ENCODE results near the gene ANKS6. TPM values are rescaled to one million over a fixed set of nuclear protein-coding genes. Genes with fewer than 3 reads are reported as not detected.
A peak's percentile ranks its signal among the peaks of the same experiment; 100 is the strongest.

The ANKS6 gene
- total and polyA plus RNA-seq, 9 donors, result 10.2 to 17.1 (median 14.2) TPM

DNA sequence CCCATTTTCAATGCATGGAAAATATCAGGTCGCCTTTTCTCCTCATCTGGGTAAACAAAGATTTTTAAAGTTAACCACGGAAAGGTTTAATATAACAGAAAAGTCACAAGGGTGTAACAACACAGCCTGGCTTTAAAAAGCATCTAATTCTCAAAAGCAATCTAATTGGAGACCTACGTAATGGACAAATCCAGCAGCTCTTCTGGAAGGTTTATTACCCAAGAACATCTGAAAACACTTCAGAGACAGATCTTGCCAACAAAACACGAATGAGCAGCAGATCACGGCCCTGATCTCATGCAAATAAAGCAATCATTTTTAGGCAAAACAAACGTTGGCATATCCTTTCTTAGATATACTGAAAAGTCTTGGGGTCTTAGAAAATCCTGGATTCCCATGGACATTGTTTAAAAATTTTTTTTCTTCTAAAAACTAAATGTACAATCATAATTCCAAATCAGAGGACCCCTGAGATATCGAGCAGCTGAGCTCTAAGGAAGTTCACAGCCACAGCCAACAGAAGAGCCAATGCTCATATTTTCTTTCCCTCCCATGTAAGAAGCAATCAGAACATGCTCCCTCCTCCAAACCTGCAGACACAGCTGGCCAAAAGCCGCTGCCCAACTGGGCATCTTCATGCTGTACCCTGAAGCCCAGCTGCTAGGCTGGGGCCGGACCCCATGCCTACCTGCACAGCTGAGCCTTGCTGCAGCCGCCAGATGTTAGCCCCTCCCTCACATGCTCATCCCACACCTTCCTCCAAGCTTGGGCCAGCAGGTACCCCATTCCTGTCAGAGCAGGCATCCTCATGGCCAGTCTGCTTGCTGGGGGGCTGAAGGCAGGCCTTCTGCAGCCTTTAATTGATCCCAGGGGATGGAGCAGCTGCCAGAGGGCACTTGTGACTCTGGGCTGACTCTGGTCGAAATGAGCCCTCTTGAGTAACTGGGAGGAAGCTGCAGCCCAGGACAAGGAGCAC is 11.2 kb downstream of the ANKS6 start:
- no peaks in the 10 kb centered on the region for H3K9me3 ChIP-seq (replicated peaks; ENCODE audit: control insufficient read depth, low read depth, low read length)
- no peaks in the 10 kb centered on the region for H3K27me3 ChIP-seq (ENCODE audit: control insufficient read depth, insufficient read depth, low read length)
- H3K4me1 ChIP-seq (ENCODE audit: control insufficient read depth, insufficient read depth, low read length), result peaks cover 28% of the 10 kb centered on the region
- 30% methylated on average over 8 of the region's 11 CpGs for WGBS (ENCODE audit: insufficient coverage)
- no peak overlapping the region for H3K4me3 ChIP-seq (ENCODE audit: low read length)
- peak overlapping the region; percentile 60 for H3K27ac ChIP-seq (ENCODE audit: low read length)
- H3K36me3 ChIP-seq (ENCODE audit: control insufficient read depth, insufficient read depth, low read length), result peaks cover 36% of the 10 kb centered on the region
- peak; percentile 93 for DNase-seq

DNA sequence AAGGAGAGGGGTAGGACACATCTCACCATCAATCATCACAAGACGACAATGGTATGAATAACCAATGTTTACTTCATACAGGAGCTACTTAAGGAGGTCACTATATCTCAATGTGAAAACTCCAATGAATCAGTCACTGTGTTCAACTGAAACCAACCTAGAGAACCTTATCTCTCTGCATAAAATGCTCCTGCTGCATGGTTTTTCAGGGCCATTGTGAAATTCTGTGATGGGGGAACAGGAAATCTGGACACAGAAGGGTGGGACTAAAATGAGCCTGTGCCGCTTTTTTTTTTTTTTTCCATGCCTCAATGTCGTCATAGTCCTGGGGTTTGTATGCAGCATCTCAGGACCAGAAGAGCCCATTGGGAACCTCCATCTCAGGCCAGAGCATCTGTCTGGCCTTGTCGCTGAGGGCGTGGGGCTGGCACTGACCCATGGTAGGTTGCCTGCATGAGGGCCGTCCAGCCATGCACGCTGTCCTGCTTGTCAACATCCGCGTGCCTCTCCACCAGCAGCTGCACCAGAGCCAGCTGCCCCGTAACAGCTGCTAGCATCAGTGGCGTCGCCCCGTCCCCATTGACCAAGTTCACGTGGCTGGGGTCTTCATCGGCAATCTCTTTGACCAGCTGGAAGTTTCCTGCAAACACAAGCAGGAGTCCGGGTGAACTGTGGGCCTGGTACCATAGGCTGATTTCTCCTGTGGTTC is 12.7 kb downstream of the ANKS6 start:
- no peak overlapping the region for H3K4me3 ChIP-seq (ENCODE audit: low read length)
- peak; percentile 79 for DNase-seq
- H3K9me3 ChIP-seq (replicated peaks; ENCODE audit: control insufficient read depth, low read depth, low read length), result no peaks in the 10 kb centered on the region
- peak overlapping the region; percentile 60 for H3K27ac ChIP-seq (ENCODE audit: low read length)
- H3K27me3 ChIP-seq (ENCODE audit: control insufficient read depth, insufficient read depth, low read length), result no peaks in the 10 kb centered on the region
- H3K4me1 ChIP-seq (ENCODE audit: control insufficient read depth, insufficient read depth, low read length), result peaks cover 28% of the 10 kb centered on the region
- WGBS (ENCODE audit: insufficient coverage), result 69% methylated on average over 15 of the region's 16 CpGs
- H3K36me3 ChIP-seq (ENCODE audit: control insufficient read depth, insufficient read depth, low read length), result peaks cover 39% of the 10 kb centered on the region

DNA sequence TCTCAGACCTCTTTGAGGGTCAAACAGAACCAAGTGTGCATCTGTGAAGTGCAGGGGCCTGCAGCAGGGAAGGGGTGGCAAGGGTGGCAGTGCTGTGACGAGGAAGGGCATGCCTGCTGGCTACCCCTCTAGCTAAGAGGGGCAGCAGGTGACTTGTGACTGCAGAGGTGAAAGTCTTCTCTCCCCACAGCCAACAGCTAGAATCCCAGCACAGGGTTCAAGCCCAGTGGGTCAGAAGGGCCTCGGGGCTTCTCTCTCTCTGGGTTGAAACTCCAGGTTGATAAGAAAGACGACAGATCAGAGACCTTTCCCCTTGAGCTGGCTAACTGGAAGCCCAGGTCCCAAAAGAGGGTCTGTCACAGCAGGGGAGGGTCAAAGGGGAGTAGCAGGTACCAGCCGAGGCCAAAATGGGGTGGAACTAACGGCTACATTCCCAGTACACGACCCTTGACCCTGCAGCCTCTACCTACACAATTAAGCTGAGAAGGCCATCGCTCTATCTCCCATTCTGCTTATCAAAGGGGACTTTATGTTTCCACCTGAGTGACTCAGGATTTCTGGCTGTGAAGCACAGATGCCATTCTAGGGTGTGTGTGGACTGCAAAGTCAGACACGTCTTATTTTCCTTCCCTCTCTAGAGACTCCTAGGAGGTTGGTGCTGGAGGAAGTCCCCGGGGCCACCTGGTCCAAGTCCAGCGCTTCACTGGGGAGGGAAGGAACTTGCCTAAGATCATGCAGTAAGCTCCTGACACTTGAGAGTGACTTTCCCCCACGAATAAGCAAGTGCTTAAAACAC is 14.6 kb downstream of the ANKS6 start:
- no peak for DNase-seq
- no peak overlapping the region for H3K4me3 ChIP-seq (ENCODE audit: low read length)
- WGBS (ENCODE audit: insufficient coverage), result 83% methylated on average over 4 of the region's 11 CpGs
- no peaks in the 10 kb centered on the region for H3K27me3 ChIP-seq (ENCODE audit: control insufficient read depth, insufficient read depth, low read length)
- H3K36me3 ChIP-seq (ENCODE audit: control insufficient read depth, insufficient read depth, low read length), result peaks cover 47% of the 10 kb centered on the region
- no peaks in the 10 kb centered on the region for H3K9me3 ChIP-seq (replicated peaks; ENCODE audit: control insufficient read depth, low read depth, low read length)
- no peak overlapping the region for H3K27ac ChIP-seq (ENCODE audit: low read length)
- H3K4me1 ChIP-seq (ENCODE audit: control insufficient read depth, insufficient read depth, low read length), result peaks cover 26% of the 10 kb centered on the region

DNA sequence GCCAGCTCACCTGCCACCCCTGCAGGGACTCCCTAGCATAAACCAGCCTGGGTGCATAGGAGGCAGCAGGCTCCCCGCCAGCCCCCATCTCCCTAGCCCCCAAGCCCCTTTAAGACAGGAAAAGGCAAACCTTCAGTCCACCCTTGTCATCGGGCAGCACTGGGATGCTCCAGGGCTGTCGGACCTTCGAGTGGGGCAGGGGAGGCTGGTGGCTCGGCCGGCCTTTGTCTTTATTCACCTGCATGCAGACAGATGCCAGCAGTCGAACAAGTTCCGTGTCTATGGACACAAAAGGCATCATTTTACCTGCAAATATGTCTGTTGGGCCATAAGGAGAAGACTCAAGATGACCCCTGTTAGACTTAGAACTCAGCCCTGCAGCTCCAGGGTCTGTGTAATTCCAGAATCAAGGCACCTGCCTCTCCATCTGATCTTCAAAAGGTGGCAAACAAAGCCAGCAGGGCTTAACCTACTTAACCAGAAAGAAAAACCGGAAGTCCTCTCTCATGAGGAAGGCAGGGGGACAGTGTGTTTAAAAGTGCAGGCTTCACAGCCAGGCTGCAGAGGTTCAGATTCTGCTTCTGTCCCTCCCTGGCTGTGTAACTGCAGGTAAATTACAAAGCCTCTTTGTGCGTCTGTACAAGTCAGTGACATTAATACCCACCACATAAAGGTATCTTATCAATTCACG is 16.2 kb downstream of the ANKS6 start:
- H3K27me3 ChIP-seq (ENCODE audit: control insufficient read depth, insufficient read depth, low read length), result no peaks in the 10 kb centered on the region
- H3K36me3 ChIP-seq (ENCODE audit: control insufficient read depth, insufficient read depth, low read length), result peaks cover 49% of the 10 kb centered on the region
- WGBS (ENCODE audit: insufficient coverage), result 90% methylated on average over 9 of the region's 11 CpGs
- no peak for DNase-seq
- no peaks in the 10 kb centered on the region for H3K9me3 ChIP-seq (replicated peaks; ENCODE audit: control insufficient read depth, low read depth, low read length)
- no peak overlapping the region for H3K27ac ChIP-seq (ENCODE audit: low read length)
- peaks cover 16% of the 10 kb centered on the region for H3K4me1 ChIP-seq (ENCODE audit: control insufficient read depth, insufficient read depth, low read length)
- H3K4me3 ChIP-seq (ENCODE audit: low read length), result no peak overlapping the region

DNA sequence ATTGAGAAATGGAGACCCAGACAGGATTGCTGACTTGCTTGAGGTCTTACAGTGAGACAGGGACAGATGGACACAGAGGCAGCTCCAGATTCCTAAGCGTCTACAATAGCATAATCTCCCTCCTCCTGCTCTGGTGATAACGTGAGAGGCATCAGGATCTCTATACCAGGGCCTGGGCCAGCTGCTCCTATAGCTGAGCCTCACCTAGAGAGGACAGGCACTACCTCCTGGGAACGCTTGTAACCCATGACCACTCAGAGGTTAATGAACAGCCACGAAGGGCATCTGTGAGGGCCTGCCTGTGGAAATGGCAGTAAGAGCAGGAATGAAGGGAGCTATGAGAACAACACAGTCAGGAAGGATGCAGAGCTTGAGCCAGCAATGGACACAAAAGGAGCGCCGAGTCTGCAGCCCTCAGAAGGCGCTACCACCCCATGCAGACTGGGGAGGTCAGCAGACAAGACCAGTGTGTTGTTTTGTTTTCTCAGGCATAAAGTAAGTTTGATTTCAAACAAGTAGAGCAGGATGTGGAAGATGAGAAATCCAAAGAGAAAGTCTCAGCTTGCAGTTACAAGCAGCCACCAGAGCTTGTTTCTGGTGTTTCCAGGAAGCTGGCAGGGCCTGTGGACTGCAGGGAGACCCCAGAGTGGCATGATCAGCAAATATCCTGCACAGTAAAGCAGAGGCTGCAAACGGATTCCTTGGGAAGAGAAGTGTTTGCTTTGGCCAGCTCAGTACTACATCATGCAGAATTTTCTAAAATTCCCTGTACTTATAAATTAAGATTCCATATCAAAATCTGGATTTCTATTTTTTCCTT is 17.4 kb downstream of the ANKS6 start:
- Histone ChIP-seq H3K27me3 (ENCODE audit: control insufficient read depth, insufficient read depth, low read length) (no peaks in the 10 kb centered on the region), H3K36me3 (ENCODE audit: control insufficient read depth, insufficient read depth, low read length) (peaks cover 55% of the 10 kb centered on the region), H3K9me3 (replicated peaks; ENCODE audit: control insufficient read depth, low read depth, low read length) (no peaks in the 10 kb centered on the region), H3K4me3 (ENCODE audit: low read length) (no peak overlapping the region), H3K4me1 (ENCODE audit: control insufficient read depth, insufficient read depth, low read length) (peaks cover 8% of the 10 kb centered on the region), H3K27ac (ENCODE audit: low read length) (no peak overlapping the region)
- no peak for DNase-seq
- 86% methylated on average over 5 of the region's 8 CpGs for WGBS (ENCODE audit: insufficient coverage)

DNA sequence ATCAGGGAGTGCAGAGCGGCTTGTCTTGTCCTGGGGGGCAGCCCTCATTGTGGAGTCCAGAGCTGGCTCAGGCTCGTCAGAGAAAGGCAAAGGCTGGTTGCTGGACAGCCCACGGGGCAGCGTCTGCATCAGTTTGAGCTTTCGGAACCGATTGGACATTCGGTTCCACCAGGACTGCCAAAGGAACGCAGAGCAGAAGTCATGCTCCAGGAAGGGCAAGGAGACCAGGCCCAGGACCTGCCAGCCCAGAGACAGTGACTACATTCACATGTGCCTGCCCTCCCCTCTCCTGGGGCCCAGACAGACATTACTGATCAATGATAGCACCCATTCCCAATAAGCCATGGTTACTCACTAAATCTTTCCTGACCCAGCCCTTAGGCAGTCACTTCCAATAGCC is 18.1 kb downstream of the ANKS6 start:
- Histone ChIP-seq H3K9me3 (replicated peaks; ENCODE audit: control insufficient read depth, low read depth, low read length) (no peaks in the 10 kb centered on the region), H3K4me3 (ENCODE audit: low read length) (no peak overlapping the region), H3K27me3 (ENCODE audit: control insufficient read depth, insufficient read depth, low read length) (no peaks in the 10 kb centered on the region), H3K36me3 (ENCODE audit: control insufficient read depth, insufficient read depth, low read length) (peaks cover 62% of the 10 kb centered on the region), H3K4me1 (ENCODE audit: control insufficient read depth, insufficient read depth, low read length) (peaks cover 2% of the 10 kb centered on the region), H3K27ac (ENCODE audit: low read length) (no peak overlapping the region)
- WGBS (ENCODE audit: insufficient coverage), result 90% methylated on average over 8 of the region's 8 CpGs
- no peak for DNase-seq

DNA sequence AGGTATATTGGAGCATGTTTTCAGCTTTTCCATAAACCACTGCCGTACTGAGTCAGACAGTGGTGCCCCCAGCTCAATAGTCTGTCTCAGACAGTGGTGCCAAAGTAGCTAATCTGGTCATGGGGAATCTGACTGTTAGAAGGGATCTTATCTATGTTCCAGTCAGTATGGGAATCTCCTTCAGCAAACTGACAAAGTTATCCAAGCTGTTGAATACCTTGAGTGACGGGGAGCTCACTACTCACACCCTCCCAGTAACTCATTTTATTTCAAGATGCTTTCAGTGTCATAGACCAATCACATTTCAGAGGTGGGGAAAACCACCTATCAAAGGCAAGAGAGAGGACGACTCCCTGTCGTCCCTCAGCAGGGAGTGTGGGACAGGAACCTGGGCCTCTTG is 18.7 kb downstream of the ANKS6 start:
- Histone ChIP-seq H3K4me1 (ENCODE audit: control insufficient read depth, insufficient read depth, low read length) (no peaks in the 10 kb centered on the region), H3K36me3 (ENCODE audit: control insufficient read depth, insufficient read depth, low read length) (peaks cover 62% of the 10 kb centered on the region), H3K9me3 (replicated peaks; ENCODE audit: control insufficient read depth, low read depth, low read length) (no peaks in the 10 kb centered on the region), H3K27ac (ENCODE audit: low read length) (no peak overlapping the region), H3K27me3 (ENCODE audit: control insufficient read depth, insufficient read depth, low read length) (no peaks in the 10 kb centered on the region), H3K4me3 (ENCODE audit: low read length) (no peak overlapping the region)
- no peak for DNase-seq
- 92% methylated on average over 2 of the region's 4 CpGs for WGBS (ENCODE audit: insufficient coverage)

DNA sequence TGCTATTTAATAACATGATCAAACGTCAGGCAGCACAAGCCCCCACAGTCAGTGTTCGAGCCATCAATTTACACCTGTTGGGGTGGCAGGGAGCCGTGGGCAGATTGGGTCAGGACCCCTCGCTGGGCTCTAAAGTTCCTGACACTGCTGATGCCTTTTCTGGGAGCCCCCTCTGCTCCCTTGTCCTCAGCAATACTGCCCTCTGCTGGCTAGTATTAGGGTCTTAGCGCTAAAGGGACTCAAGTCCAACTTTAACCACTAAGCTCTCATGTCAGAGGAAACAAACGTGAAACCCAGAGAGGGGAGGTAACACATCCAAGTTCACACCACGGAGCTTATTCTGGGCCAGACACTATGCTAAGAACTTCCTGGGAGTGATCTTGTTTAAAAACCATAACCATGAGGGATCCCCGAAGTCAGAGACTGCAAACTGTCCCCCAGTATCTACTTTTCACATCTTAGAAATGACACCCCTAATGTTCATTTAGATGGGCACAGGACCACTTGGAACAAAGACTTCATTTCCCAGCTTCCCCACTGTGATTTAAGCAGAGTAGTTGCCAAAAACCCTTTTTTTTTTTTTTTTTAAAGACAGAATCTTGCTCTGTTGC is 20.4 kb downstream of the ANKS6 start:
- Histone ChIP-seq H3K4me3 (ENCODE audit: low read length) (no peak overlapping the region), H3K27ac (ENCODE audit: low read length) (no peak overlapping the region), H3K27me3 (ENCODE audit: control insufficient read depth, insufficient read depth, low read length) (no peaks in the 10 kb centered on the region), H3K9me3 (replicated peaks; ENCODE audit: control insufficient read depth, low read depth, low read length) (no peaks in the 10 kb centered on the region), H3K36me3 (ENCODE audit: control insufficient read depth, insufficient read depth, low read length) (peaks cover 62% of the 10 kb centered on the region), H3K4me1 (ENCODE audit: control insufficient read depth, insufficient read depth, low read length) (no peaks in the 10 kb centered on the region)
- peak; percentile 74 for DNase-seq
- 18% methylated on average over 5 of the region's 8 CpGs for WGBS (ENCODE audit: insufficient coverage)

DNA sequence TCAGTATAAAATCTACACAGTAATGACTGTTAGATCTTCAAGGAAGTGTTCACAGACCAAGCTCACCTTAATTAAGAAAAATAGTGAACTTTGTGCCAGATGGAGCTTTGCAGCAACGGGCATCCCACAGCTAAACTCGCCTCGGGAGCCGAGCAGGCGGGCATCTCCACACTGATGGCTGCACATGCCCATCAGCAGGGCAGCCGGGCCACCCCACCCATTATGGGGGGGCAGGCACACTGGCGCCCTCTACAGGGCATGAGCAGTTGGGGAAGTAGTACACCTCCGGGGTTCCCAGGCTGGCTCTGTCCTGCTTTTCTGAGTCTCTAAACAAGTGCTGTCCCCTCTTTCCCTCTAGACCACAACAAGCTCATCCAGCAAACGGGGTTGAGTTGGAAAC is 21.6 kb downstream of the ANKS6 start:
- 88% methylated on average over 7 of the region's 9 CpGs for WGBS (ENCODE audit: insufficient coverage)
- DNase-seq, result no peak
- Histone ChIP-seq H3K9me3 (replicated peaks; ENCODE audit: control insufficient read depth, low read depth, low read length) (no peaks in the 10 kb centered on the region), H3K4me1 (ENCODE audit: control insufficient read depth, insufficient read depth, low read length) (no peaks in the 10 kb centered on the region), H3K27me3 (ENCODE audit: control insufficient read depth, insufficient read depth, low read length) (no peaks in the 10 kb centered on the region), H3K4me3 (ENCODE audit: low read length) (no peak overlapping the region), H3K27ac (ENCODE audit: low read length) (no peak overlapping the region), H3K36me3 (ENCODE audit: control insufficient read depth, insufficient read depth, low read length) (peaks cover 65% of the 10 kb centered on the region)

Data from muscle of leg (tissue), 11 donors.